DND-41 (cell line): Measurements from ENCODE around the gene PXMP4.

Source experiments
- ATAC-seq: fragments of 200-7000 bp; cut with Tn5 transposase; 3 replicates; pipeline ENCODE4 v1.9.1; 2021; ENCODE audit warnings: low read depth; ENCODE audit not compliant: insufficient read depth
- DNase-seq: peaks from one replicate; pipeline ENCODE4 v3.0.0-alpha.2; 2020
- H2AFZ ChIP-seq: 2 replicates; pipeline ENCODE4 v1.6.0; 2012; ENCODE audit warnings: low read depth, low read length
- H3K27ac ChIP-seq: 2 replicates; pipeline ENCODE4 v1.5.1; 2012; ENCODE audit warnings: low read length, inconsistent platforms
- H3K27me3 ChIP-seq: fragments of 200-600 bp; sonication (generic); 2 replicates; pipeline ENCODE4 v1.6.0; 2012; ENCODE audit warnings: low read length, mild to moderate bottlenecking, inconsistent platforms; ENCODE audit not compliant: insufficient read depth, poor library complexity
- H3K36me3 ChIP-seq: 2 replicates; pipeline ENCODE4 v1.5.1; 2012; ENCODE audit warnings: low read length, inconsistent platforms; ENCODE audit not compliant: insufficient read depth
- H3K4me1 ChIP-seq: 2 replicates; pipeline ENCODE4 v1.5.1; 2012; ENCODE audit warnings: mild to moderate bottlenecking, low read length; ENCODE audit not compliant: insufficient read depth
- H3K4me2 ChIP-seq: 2 replicates; pipeline ENCODE4 v1.6.0; 2012; ENCODE audit warnings: mild to moderate bottlenecking, moderate library complexity, low read length, inconsistent platforms; ENCODE audit not compliant: insufficient read depth
- H3K4me3 ChIP-seq, 2 experiments: fragments of 200-600 bp in 1 of 2; shearing (Covaris generic) in 1 of 2; 2 replicates each; pipeline ENCODE4 v1.5.1; 2012 to 2016; ENCODE audit warnings: inconsistent platforms in 2 of 2, low read length in 2 of 2, mild to moderate bottlenecking in 2 of 2, low read depth in 1 of 2, moderate library complexity in 1 of 2
- H3K79me2 ChIP-seq: 2 replicates; pipeline ENCODE4 v1.6.0; 2012; ENCODE audit warnings: low read length, inconsistent platforms; ENCODE audit not compliant: insufficient read depth
- H3K9ac ChIP-seq: 2 replicates; pipeline ENCODE4 v1.6.0; 2012; ENCODE audit warnings: low read depth, mild to moderate bottlenecking, inconsistent platforms, low read length, moderate library complexity
- H3K9me3 ChIP-seq: 2 replicates; pipeline ENCODE4 v1.5.1; 2012; ENCODE audit warnings: low read length, moderate library complexity, mild to moderate bottlenecking, inconsistent platforms; ENCODE audit not compliant: insufficient read depth, severe bottlenecking
- H4K20me1 ChIP-seq: 2 replicates; pipeline ENCODE4 v1.6.0; 2012; ENCODE audit warnings: low read length; ENCODE audit not compliant: insufficient read depth
- CTCF ChIP-seq: IDR thresholded peaks from 2 replicates; pipeline ENCODE4 v1.5.1; 2012; ENCODE audit warnings: borderline replicate concordance, low read length, moderate library complexity, mild to moderate bottlenecking; ENCODE audit not compliant: poor library complexity, severe bottlenecking; ENCODE audit errors: extremely low read depth
- EZH2 ChIP-seq: IDR thresholded peaks from 3 replicates; pipeline ENCODE4 v1.6.1; 2012; ENCODE audit warnings: borderline replicate concordance, low read depth, mild to moderate bottlenecking, moderate library complexity, low read length, inconsistent platforms; ENCODE audit not compliant: severe bottlenecking

The PXMP4 gene

GRCh38 chr20:33751775-33752174 is 31.7 kb upstream of the PXMP4 start:
- no peak overlapping the region for H3K27ac ChIP-seq
- H3K4me3 ChIP-seq, result no peak overlapping the region
- H3K27me3 ChIP-seq, result no peaks in the 10 kb centered on the region
- no peaks in the 10 kb centered on the region for H3K79me2 ChIP-seq
- no peak overlapping the region for H3K4me2 ChIP-seq
- peaks cover 12% of the 10 kb centered on the region for H3K4me1 ChIP-seq
- H2AFZ ChIP-seq, result no peak overlapping the region
- TF ChIP-seq EZH2 (no peak), CTCF (no peak)
- H4K20me1 ChIP-seq, result no peaks in the 10 kb centered on the region
- ATAC-seq (no peak), DNase-seq (no peak)
- peaks cover 9% of the 10 kb centered on the region; the same call in 1 of the 2 replicates for H3K36me3 ChIP-seq
- H3K9me3 ChIP-seq, result no peaks in the 10 kb centered on the region
- no peak overlapping the region for H3K9ac ChIP-seq

- H3K9ac ChIP-seq, result no peak overlapping the region
- DNase-seq (no peak), ATAC-seq (no peak)
- no peaks in the 10 kb centered on the region for H3K27me3 ChIP-seq
- H3K4me3 ChIP-seq, result no peak overlapping the region
- no peaks in the 10 kb centered on the region for H3K36me3 ChIP-seq
- H3K9me3 ChIP-seq, result no peaks in the 10 kb centered on the region
- no peak overlapping the region for H3K27ac ChIP-seq
- H4K20me1 ChIP-seq, result no peaks in the 10 kb centered on the region
- no peaks in the 10 kb centered on the region for H3K79me2 ChIP-seq
- no peak overlapping the region for H3K4me2 ChIP-seq
- H3K4me1 ChIP-seq, result no peaks in the 10 kb centered on the region
- no peak overlapping the region for H2AFZ ChIP-seq
- no peak for TF ChIP-seq EZH2
- no peak for TF ChIP-seq CTCF
Observed at GRCh38 chr20:33746325-33746998, 26.4 kb upstream of the PXMP4 start.

- Histone ChIP-seq H3K4me1 (no peaks in the 10 kb centered on the region), H3K9me3 (no peaks in the 10 kb centered on the region), H3K79me2 (no peaks in the 10 kb centered on the region), H4K20me1 (no peaks in the 10 kb centered on the region), H3K27me3 (no peaks in the 10 kb centered on the region), H3K4me3 (no peak overlapping the region), H2AFZ (no peak overlapping the region), H3K36me3 (no peaks in the 10 kb centered on the region), H3K27ac (no peak overlapping the region), H3K4me2 (no peak overlapping the region), H3K9ac (no peak overlapping the region)
- no peak for TF ChIP-seq CTCF
- no peak for DNase-seq
- ATAC-seq, result no peak
Observed at GRCh38 chr20:33744773-33745385, 24.8 kb upstream of the PXMP4 start.
